GM08714 (cell line): ENCODE measurements around the gene NMNAT3.

Experiments used
- H3K4me3 ChIP-seq: fragments of 200-500 bp; sonication (Bioruptor generic); 2 replicates; pipeline ENCODE4 v1.5.1; 2014; ENCODE audit warnings: mild to moderate bottlenecking, low read length, inconsistent platforms
- ZNF274 ChIP-seq: IDR thresholded peaks from 2 replicates; pipeline ENCODE4 v1.6.1; 2012; ENCODE audit warnings: mild to moderate bottlenecking, low read depth, low read length

Gene NMNAT3

DNA sequence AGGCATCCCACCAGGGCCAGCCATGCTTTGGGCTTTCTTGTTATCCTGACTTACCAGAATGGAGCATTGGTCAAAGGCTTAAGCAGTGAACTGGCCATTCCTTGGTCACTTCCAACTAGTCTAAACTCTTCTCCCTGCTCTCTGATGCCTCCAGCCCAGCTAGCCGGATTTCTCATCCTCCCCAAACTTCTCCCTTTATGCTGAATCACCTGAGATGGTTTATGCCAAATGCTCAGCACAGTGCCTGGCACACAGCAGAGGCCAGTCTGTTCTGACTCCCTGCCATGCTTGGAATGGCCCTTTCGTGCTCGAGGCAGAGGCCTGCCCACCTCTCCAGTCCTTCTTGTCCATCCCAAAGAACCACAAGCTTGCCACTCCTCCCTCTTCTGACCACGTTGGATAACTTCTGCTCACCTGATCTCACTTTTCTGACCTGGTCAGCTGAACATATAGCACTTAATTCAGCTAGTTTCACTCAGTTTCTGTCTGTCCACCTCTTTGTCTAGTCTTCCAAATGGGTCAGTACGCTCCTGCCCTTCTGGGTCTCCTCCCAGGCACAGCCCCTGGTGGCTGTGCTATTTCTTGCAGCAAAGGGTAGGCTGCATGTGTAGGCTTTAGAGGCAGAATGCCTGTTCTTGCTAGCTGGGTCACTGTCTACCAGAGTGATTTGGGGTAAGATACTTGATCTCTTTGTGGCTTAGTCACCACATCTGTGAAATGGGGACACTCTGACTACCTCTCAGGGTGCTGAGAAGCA, 136.1 kb downstream of the NMNAT3 start:
- no peak overlapping the region for H3K4me3 ChIP-seq
- no peak for TF ChIP-seq ZNF274

GRCh38 chr3:139540651-139541531, 136.9 kb downstream of the NMNAT3 start:
- TF ChIP-seq ZNF274: no peak
- no peak overlapping the region for H3K4me3 ChIP-seq

GRCh38 chr3:139538733-139539132, 139.0 kb downstream of the NMNAT3 start:
- no peak for TF ChIP-seq ZNF274
- H3K4me3 ChIP-seq: no peak overlapping the region

DNA sequence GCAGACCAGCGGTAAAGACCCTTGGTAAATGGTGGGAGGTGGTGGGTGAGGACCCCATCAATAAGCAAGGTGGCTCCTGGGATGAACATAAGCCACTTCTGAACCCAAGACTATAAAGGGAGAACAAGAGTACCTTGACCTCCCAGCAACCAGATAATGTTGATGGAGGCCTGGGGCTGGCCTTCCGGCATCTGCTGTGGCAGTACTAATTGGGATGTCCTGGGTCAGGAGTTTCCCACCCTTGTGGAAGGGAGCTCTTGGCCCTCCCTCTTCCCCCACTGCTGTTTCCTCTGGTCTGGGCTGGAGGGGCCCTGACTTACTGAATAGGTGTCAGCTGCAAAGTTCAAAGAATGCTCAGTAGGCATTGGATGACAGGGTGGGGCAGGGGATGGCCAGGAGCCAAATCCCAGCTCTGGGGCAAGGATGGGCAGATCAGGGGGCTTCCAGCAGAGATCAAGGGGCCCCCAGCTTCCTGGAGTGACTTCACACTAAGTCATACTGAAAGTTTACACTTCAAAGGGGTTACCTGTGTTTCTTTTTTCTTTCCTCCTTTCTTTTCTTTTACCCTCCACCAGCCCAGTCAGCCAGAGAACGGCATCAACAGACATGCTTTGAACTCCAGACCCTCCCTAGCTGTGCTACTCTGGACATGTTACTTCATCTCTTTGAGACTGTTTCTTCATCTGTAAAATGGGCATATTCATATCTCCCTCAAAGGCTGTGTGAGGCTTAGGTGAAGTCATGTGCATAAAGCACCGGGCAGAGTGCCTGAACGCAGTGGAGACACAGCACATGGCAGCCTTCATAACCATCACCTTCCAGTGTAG, 139.8 kb downstream of the NMNAT3 start:
- H3K4me3 ChIP-seq: no peak overlapping the region
- no peak for TF ChIP-seq ZNF274

DNA sequence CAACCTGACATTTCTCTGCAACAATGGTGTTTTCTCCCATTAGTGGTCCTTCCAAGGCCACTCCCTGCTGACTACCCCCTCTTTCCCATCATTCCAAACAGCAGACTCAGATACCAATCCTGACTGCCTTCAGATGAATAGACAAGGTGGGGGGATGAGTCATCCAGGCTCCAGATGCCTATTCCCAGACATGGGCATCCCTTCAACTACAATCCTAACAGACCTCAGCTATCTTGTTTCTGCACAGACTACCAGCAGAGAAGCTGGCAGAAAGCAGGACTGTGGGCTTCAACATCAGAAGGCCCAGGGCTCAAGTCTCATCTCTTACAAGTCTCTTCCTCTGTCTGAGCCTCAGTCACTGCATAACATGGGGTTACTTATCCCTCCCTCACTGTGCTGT, 140.4 kb downstream of the NMNAT3 start:
- no peak for TF ChIP-seq ZNF274
- no peak overlapping the region for H3K4me3 ChIP-seq

DNA sequence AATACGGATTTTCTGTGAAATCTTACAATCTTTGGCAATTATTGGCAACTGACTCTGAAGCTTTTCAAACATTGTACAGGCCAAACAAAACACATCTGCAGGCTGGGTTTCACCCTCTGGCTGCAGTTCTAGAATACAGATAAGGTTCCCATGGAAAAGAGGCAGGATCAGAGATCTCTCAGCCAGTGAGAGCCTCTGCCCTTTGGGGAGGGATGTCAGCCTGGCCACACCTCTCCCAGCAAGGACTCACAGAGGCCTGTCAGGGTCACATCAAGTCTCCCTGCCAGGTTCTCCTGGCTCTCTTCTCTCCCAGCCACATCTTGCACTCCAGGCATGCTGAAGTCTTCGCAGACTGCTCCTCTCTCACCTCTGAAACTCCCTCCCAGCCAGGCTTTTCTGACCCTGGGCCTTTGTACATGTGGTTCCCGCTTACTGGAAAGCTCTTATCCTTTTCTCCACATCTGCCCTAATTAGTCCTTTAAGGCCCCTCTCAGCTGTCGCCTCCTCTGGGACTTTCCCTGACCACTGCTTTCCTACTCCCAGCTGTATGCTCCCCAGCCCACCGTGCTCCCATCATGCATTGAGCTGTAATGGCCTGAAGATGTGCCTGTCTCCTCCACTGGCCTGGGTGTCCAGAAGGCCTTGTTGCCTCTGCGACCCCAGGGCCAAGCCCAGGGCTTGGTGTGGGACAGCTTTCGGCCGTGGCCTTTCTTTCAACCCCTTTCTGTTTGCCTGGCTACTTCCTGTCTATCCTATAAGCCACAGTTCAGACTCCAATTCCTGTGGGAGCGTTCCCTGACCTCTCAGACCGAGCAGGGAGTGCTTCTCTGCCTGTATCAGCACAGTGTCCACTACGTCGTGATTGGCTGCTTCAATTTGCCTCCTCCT, 142.5 kb downstream of the NMNAT3 start:
- H3K4me3 ChIP-seq: no peak overlapping the region
- TF ChIP-seq ZNF274: no peak

DNA sequence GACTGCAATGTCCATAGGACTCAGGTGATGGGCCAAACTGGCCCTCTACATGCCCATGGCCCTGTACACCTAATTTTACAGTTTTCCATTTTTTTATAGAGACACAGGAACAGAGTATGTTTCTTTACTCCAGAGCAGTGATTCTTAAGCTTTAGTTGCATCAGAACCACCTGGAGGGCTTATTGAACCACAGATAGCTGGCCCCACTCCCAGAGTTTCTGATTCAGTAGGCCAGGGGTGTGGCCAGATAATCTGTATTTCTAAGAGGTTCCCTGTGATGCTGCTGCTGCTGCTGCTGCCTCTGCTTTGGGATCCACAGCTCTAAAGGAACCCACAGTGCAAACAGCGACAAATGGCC, 143.3 kb downstream of the NMNAT3 start:
- TF ChIP-seq ZNF274: no peak
- no peak overlapping the region for H3K4me3 ChIP-seq

- no peak for TF ChIP-seq ZNF274
- no peak overlapping the region for H3K4me3 ChIP-seq
Measured at GRCh38 chr3:139533781-139534454, 143.9 kb downstream of the NMNAT3 start.

- no peak for TF ChIP-seq ZNF274
- H3K4me3 ChIP-seq: no peak overlapping the region
Measured at GRCh38 chr3:139532976-139533375, 144.8 kb downstream of the NMNAT3 start.

- no peak for TF ChIP-seq ZNF274
- H3K4me3 ChIP-seq: no peak overlapping the region
Measured at GRCh38 chr3:139530717-139531116, 147.1 kb downstream of the NMNAT3 start.

GRCh38 chr3:139529662-139530061, 148.1 kb downstream of the NMNAT3 start:
- H3K4me3 ChIP-seq: no peak overlapping the region
- no peak for TF ChIP-seq ZNF274

DNA sequence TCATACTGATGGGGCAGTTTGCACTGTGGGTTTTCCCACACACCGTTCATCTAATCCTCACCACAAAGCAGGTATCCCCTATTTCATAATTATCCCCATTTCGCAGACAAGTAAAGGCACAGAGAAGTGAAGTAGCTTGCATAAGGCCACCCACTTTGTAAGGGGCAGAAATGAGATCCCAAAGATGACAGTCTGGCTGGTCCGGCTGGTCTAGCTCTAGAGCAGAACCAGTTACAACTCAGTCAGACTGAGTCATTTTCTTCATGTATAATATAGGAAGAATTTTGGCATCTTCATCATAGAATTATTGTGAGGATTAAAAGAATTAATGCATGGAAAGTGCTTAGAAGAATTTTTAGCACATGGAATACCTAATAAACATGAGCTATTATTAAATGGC, 148.8 kb downstream of the NMNAT3 start:
- H3K4me3 ChIP-seq: no peak overlapping the region
- no peak for TF ChIP-seq ZNF274

DNA sequence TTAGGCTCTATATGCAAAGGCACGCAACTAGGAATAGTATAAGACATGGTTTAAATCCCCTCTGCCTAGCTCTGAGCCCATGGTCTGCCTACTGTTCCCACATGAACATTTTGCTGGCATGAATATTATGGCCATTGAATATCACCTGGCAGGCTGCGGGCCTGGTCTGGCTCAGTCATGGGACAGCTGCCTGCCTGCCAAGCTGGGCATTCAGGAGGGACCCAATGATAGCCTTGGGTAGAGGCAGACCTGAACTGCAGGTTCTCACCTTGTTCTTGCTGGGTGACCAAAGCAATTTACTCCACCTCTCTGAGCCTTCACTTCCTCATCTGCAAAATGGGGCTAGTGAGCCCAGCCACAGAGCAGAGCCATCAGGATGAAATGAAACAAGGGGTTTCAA, 149.5 kb downstream of the NMNAT3 start:
- H3K4me3 ChIP-seq: no peak overlapping the region
- TF ChIP-seq ZNF274: no peak
